MG63 (cell line): ENCODE data around the gene LILRB5. TPM values are rescaled to one million over a fixed set of nuclear protein-coding genes. Genes with fewer than 3 reads are reported as not detected.
"Not testable (repeated sequence)": the region's sequence is repeated elsewhere in the genome, so short reads cannot be mapped to it uniquely, and the experiment has no call there.

Experiments used
- DNase-seq: peaks from one replicate; pipeline ENCODE4 v3.0.0-alpha.2; 2020
- H3K27me3 ChIP-seq: fragments of 250-450 bp; sonication (Bioruptor Pico); 2 replicates; pipeline ENCODE4 v1.5.1; 2020; ENCODE audit warnings: mild to moderate bottlenecking, moderate library complexity
- H3K36me3 ChIP-seq: fragments of 250-450 bp; sonication (Bioruptor Pico); 2 replicates; pipeline ENCODE4 v1.5.1; 2020; ENCODE audit warnings: mild to moderate bottlenecking, moderate library complexity
- H3K4me3 ChIP-seq: fragments of 250-450 bp; sonication (Bioruptor Pico); 2 replicates; pipeline ENCODE4 v1.5.1; 2020; ENCODE audit warnings: mild to moderate bottlenecking, moderate library complexity
- H3K9me3 ChIP-seq: fragments of 250-450 bp; sonication (Bioruptor Pico); 2 replicates; pipeline ENCODE4 v1.5.1; 2020; ENCODE audit warnings: mild to moderate bottlenecking, moderate library complexity
- total RNA-seq: library from RNA; depleted of rRNA; stranded (reverse); fragments of >200 nt; shearing (Covaris generic); gene quantifications from 2 replicates; pipeline ENCODE4 v1.2.3, GENCODE V29; 2014; ENCODE audit warnings: low replicate concordance; rRNA removed

LILRB5 gene
- total RNA-seq, 1 experiment from 2014 or later, result not detected

GRCh38 chr19:54207983-54208783, 48.9 kb downstream of the LILRB5 start:
- H3K4me3 ChIP-seq, result no peak overlapping the region
- DNase-seq, result no peak
- no peaks in the 10 kb centered on the region for H3K27me3 ChIP-seq
- H3K9me3 ChIP-seq, result no peaks in the 10 kb centered on the region
- peaks cover 79% of the 10 kb centered on the region for H3K36me3 ChIP-seq

- Histone ChIP-seq H3K27me3 (no peaks in the 10 kb centered on the region), H3K4me3 (no peak overlapping the region)
- no peak for DNase-seq
Observed at GRCh38 chr19:54207676-54207982, 49.4 kb downstream of the LILRB5 start.

GRCh38 chr19:54207193-54207592, 49.9 kb downstream of the LILRB5 start:
- H3K27me3 ChIP-seq, H3K4me3 ChIP-seq, H3K9me3 ChIP-seq, DNase-seq: not testable (repeated sequence)
- H3K36me3 ChIP-seq, result peaks cover 83% of the 10 kb centered on the region

More at GRCh38 chr19:54207676-54207982, 49.4 kb downstream of the LILRB5 start:
- peaks cover 81% of the 10 kb centered on the region for H3K36me3 ChIP-seq
- no peaks in the 10 kb centered on the region for H3K9me3 ChIP-seq

- Histone ChIP-seq H3K9me3 (no peaks in the 10 kb centered on the region), H3K36me3 (peaks cover 87% of the 10 kb centered on the region), H3K4me3 (no peak overlapping the region), H3K27me3 (no peaks in the 10 kb centered on the region)
- no peak for DNase-seq
Observed at GRCh38 chr19:54206831-54207177, 50.3 kb downstream of the LILRB5 start.

- H3K9me3 ChIP-seq, result no peaks in the 10 kb centered on the region
- no peak overlapping the region for H3K4me3 ChIP-seq
- H3K27me3 ChIP-seq, result no peaks in the 10 kb centered on the region
- peaks cover 92% of the 10 kb centered on the region for H3K36me3 ChIP-seq
- no peak for DNase-seq
Observed at GRCh38 chr19:54206030-54206830, 50.8 kb downstream of the LILRB5 start.

GRCh38 chr19:54204767-54205468, 52.2 kb downstream of the LILRB5 start:
- H3K36me3 ChIP-seq, result peaks cover 91% of the 10 kb centered on the region
- no peaks in the 10 kb centered on the region for H3K9me3 ChIP-seq
- H3K27me3 ChIP-seq, result no peaks in the 10 kb centered on the region
- DNase-seq, result no peak
- H3K4me3 ChIP-seq, result peak overlapping the region; percentile 82; the same call in 1 of the 2 replicates

- Histone ChIP-seq H3K27me3 (no peaks in the 10 kb centered on the region), H3K36me3 (peaks cover 75% of the 10 kb centered on the region), H3K4me3 (peak overlapping the region; percentile 82), H3K9me3 (no peaks in the 10 kb centered on the region)
- DNase-seq, result peak; percentile 66
Observed at GRCh38 chr19:54203151-54203611, 53.9 kb downstream of the LILRB5 start.

- no peaks in the 10 kb centered on the region for H3K9me3 ChIP-seq
- H3K4me3 ChIP-seq, result peak overlapping the region; percentile 82
- no peak for DNase-seq
- peaks cover 63% of the 10 kb centered on the region for H3K36me3 ChIP-seq
- H3K27me3 ChIP-seq, result no peaks in the 10 kb centered on the region
Observed at GRCh38 chr19:54201980-54202379, 55.1 kb downstream of the LILRB5 start.

- H3K27me3 ChIP-seq, result no peaks in the 10 kb centered on the region
- no peaks in the 10 kb centered on the region for H3K9me3 ChIP-seq
- H3K4me3 ChIP-seq, result peak overlapping the region; percentile 82
- peaks cover 56% of the 10 kb centered on the region for H3K36me3 ChIP-seq
- no peak for DNase-seq
Observed at GRCh38 chr19:54201172-54201701, 55.8 kb downstream of the LILRB5 start.

Other genes with a start within 250 kb of the LILRB5 start
- not detected in 2 replicates for gene VSTM1, start 193.4 kb downstream of the LILRB5 start, total RNA-seq
- not detected in 2 replicates for gene TARM1, start 175.9 kb downstream of the LILRB5 start, total RNA-seq
- gene OSCAR, start 156.5 kb downstream of the LILRB5 start, total RNA-seq, result not detected in 2 replicates
- 4.8 and 23.1 TPM in 2 replicates for gene NDUFA3, start 154.4 kb downstream of the LILRB5 start, total RNA-seq
- gene TFPT, start 141.6 kb downstream of the LILRB5 start, total RNA-seq, result 23.9 and 36.5 TPM in 2 replicates
- 88.3 and 112 TPM in 2 replicates for gene PRPF31, start 141.5 kb downstream of the LILRB5 start, total RNA-seq
- gene CNOT3, start 119.5 kb downstream of the LILRB5 start, total RNA-seq, result 9.0 and 38.0 TPM in 2 replicates
- 11.1 and 18.2 TPM in 2 replicates for gene LENG1, start 97.6 kb downstream of the LILRB5 start, total RNA-seq
- gene TMC4, start 84.1 kb downstream of the LILRB5 start, total RNA-seq, result not detected in 2 replicates
- gene MBOAT7, start 67.7 kb downstream of the LILRB5 start, total RNA-seq, result 15.7 and 43.2 TPM in 2 replicates
- 68.7 and 103 TPM in 2 replicates for gene TSEN34, start 66.0 kb downstream of the LILRB5 start, total RNA-seq
- 3,013 and 3,637 TPM in 2 replicates for gene RPS9, start 56.4 kb downstream of the LILRB5 start, total RNA-seq
- gene LILRB3, start 34.3 kb downstream of the LILRB5 start, total RNA-seq, result not detected in 2 replicates
- gene LILRA6, start 14.5 kb downstream of the LILRB5 start, total RNA-seq, result not detected in 2 replicates
- gene LILRB2, start 23.8 kb upstream of the LILRB5 start, total RNA-seq, result not detected in 2 replicates
- gene LILRA5, start 55.9 kb upstream of the LILRB5 start, total RNA-seq, result not detected in 2 replicates
- not detected in 2 replicates for gene LILRA4, start 81.9 kb upstream of the LILRB5 start, total RNA-seq
- gene LAIR1, start 107.7 kb upstream of the LILRB5 start, total RNA-seq, result not detected in 2 replicates
- not detected in 2 replicates for gene TTYH1, start 158.2 kb upstream of the LILRB5 start, total RNA-seq
- 5.2 and 6.6 TPM in 2 replicates for gene LENG8, start 191.9 kb upstream of the LILRB5 start, total RNA-seq
- 8.6 and 12.4 TPM in 2 replicates for gene LENG9, start 206.5 kb upstream of the LILRB5 start, total RNA-seq
- 4.1 and 10.1 TPM in 2 replicates for gene CDC42EP5, start 216.0 kb upstream of the LILRB5 start, total RNA-seq
- not detected in 2 replicates for gene LAIR2, start 245.6 kb upstream of the LILRB5 start, total RNA-seq